ENCODE results near the gene QSOX2.
A peak's percentile ranks its signal among the peaks of the same experiment; 100 is the strongest.

QSOX2 gene

DNA sequence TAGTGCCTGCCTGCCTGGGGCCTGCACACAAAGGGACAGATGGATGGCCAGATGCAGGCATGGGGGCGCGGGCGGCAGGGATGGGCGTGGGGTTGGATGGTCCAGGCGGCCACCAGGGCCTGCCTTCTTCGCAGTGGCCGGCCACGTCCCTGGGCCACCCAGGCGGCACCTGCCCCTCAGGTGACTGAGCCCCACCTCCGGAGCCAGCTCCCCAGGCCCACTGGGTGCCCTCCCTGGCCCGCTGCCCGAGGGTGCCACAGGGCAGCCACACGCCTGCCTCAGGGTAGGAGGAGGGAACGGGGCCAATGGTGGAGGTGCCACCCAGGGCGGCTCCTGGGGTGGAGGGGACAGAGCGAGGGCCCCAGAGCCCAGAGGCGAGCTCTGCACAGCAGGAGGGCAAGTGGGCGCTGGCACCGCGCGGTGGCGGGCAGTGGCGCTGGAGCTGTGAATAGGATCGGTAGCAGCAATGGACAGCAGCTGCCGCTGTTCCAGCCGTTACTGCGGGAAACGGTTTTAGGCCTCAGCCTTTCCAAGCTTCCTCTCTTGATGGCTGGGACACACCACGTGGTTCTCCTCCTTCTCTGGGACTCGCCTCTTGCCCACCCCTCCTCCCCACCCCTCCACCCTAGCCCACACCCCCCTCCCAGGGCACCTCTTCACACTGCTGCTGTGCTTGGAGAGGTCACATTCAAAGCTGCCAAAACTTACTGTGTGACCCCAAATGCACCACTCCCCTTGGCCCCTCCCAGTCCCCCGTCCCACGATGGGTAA, 59.8 kb downstream of the QSOX2 start:
- no peak for DNase-seq

DNA sequence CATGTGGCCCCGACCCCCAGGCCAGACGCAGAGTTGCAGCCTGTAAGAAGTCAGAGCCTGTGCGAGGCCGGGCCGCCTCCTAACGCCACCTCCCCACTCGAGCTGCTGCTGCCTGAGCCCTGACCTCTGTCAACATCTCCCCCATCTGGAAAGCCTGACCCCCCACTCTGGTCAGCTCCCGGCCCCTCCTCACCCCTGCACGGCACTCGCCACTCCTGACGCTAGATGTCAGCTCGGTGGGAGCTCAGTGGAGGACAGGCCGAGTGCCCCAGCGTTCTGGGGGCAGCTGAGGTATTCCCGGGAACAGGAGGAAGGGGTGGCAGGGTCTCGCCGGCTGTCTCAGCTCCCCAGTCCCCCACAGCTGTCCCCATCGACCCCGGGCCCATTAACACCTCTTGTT, 60.5 kb downstream of the QSOX2 start:
- DNase-seq: no peak

DNA sequence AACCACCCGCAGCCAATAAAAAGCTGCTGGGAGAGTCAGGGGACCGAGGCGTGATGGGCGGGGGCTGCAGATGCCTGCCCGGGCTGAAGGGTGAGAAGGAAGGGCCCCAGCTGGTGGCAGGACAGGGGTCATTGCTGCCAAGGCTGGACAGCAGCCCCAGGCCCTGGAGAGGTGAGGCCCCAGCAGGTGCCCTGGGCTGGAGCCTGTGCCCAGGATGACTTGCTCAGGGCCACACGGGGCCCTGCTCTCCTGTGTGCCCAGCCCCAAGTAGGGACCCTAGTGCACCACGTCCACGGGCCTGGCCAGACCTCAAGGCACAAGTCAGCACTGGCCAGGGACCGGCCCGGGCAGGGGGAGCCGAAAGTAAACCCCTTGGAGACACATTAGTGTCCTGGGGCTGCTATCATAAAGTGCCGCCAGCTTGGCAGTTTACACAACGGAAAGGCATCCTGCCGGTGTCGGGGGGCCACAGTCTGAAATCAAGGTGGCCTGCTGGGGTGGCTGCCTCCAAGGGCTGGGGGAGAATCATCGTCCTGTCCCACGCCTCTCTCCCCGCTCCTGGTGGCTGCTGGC, 62.7 kb downstream of the QSOX2 start:
- DNase-seq: no peak

DNA sequence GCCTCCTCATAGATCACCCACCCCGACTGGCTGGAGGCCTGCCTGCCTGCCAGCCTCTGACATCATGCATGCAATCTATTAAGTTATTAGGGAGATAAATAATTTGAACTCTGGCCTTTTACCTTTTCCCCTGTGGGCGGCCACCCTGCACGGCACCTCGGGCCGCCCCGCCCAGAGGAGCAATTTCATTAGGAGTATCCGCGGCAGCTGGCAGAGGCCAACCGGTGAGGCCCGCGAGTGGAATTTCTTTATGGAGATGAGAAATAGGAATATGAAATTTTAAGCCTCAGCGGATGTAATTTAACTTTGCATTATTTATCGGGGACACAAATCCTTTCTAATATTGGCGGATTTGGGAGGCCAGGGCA, 63.2 kb downstream of the QSOX2 start:
- DNase-seq: no peak

DNA sequence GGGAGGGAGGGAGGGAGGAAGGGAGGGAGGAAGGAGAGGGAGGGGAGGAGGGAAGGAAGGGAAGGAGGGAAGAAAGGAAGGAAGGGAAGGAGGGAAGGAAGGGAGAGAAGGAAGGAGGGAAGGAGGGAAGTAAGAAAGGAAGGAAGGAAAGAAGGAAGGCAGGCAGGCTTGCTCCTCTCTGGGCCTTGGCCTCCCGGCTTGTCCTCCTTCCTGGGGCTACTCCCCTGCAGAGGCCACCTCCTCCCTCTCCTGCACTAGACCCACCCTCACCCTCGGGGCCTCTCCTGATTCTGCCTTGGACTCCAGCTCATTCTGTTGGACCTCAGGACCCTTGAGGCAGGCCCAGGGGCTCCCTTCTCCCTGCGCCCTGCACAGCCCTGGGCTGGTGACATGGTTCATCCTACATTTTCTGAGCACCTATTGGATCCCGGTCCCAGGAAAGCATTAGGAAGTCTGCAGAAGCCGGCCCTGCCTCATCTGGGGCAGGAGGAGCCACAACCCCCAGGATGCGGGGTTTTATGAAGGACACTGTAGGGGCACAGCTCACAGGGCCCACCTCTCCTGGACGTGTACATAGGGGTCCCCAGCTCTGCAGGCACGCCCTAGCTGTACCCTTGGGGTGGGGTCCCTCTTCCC, 63.7 kb downstream of the QSOX2 start:
- DNase-seq: no peak

DNA sequence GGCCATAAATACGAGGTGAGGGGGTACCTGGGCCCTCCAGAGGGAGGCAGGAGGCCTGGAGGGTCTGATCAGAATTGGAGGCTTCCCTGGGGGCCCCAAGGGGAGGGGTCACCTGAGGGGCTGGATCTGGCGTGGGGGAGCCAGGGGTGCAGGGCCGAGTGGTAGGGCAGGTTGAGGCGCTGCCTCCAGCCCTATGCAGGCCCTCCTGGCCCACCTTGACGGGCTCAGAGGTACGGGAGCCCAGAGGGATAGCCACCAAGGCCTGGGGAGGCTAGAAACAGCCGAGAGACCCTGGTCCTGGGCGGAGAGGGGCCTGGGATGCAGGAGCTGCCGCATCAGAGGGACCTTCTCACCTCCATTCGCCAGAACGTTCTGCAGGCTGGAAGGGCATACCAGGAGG, 65.0 kb downstream of the QSOX2 start:
- no peak for DNase-seq

DNA sequence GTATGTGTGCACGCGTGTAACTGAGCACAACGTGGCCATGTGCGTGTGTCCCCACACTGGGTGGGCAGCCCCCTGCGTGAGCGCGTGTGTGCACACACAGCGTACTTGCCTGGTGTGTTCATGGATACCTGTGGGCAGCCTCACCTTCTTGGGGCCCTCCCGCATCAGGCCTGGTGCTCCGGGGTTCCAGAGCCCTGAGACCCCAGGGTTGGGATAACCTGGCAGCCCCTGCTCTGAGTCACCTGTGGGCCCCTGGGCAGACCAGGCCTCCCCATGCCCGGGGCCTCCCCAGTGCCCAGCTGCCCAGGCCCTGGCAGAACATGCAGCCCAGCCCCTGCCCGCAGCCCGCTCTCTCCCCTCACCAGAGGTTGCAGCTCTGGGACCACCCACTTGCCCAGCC, 65.9 kb downstream of the QSOX2 start:
- no peak for DNase-seq

DNA sequence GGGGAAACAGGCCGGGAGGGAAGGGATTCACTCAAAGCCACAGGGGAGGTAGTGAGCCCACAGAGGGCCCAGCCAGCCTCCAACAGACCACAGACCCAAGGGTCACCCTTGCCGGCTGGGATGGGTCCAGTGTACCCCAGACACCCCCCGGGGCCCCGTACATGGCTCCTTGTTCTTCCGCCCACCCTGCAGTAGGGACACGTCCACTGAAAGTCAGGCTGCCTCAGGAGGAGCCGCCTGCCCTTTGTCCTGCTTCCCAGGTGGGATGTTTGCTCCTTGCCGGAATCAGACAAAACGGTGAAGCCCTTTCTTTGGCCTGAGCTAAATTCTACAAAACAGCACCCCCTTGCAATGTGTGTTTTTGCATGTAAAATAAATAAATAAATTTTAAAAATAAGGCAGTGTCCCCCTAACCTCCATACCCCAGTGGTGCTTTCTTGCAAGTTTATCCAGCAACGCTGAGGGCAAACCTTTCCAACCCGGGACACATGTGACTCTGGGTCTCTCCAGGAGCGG, 66.5 kb downstream of the QSOX2 start:
- DNase-seq: no peak

DNA sequence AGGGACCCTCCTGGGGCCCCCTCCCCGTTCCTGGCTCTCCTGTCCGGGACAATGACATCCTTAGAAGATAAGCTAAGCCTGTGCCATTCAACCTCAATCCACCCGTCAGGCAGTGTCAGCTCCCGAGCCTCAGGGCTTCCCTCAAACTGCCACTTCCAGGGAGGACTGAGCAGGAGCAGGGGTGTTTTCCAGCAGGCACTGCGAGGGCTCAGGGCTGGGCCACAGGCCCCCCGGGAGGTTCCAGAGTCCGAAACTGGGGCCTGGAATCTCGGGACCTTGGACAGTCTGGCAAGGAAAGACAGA, 66.9 kb downstream of the QSOX2 start:
- no peak for DNase-seq

DNA sequence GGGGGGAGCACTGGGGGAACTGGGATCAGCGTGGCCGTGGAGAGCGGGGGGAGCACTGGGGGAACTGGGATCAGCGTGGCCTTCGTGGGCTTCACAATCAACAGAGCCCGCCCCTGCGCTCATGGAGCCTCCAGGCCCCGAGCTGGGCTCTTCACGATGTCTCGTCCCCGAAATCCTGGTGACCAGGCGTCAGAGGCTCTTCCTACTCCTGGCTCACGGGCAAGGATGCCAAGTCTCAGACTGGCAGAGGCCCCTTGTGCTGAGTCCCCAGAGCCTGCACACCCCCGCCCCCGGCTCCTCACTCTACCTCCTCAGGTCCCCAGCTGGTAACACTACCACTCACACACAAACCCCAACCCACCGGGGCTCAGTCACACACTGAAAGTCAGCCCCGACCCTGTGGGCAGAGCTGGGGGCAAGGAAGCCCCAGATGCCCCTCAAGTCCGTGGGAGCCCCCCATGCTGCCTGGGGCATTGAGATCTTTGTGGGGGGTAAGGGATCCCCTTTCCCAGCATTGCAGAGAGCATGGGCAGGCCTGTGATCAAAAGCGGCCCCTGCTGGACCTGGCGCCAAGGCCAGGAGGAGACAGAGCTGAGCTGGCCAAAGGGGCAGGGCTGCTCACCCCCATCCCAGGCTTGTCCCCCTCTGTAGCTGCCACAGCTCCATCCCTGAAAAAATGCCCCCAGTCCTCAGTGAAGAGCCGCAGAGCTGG, 67.4 kb downstream of the QSOX2 start:
- DNase-seq: no peak

DNA sequence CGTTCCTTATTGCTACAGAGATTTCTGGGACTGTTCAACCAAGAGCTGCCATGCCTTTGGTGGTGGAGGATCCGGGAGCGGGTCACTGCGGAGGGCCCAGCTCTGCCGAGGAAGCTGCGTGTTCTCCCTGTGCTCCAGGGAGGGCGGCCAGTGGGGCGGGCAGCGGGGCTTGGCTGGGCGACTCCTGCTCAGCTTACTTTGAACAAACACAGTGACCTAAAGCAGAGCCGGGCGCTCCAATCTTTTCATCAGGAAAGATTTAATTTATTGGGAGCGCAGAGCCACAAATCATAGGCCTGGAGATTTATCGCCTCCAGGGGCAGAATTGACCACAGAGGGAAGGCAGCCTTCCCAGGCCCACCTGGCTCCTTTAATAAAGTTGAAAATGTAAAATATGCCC, 68.4 kb downstream of the QSOX2 start:
- DNase-seq: no peak

DNA sequence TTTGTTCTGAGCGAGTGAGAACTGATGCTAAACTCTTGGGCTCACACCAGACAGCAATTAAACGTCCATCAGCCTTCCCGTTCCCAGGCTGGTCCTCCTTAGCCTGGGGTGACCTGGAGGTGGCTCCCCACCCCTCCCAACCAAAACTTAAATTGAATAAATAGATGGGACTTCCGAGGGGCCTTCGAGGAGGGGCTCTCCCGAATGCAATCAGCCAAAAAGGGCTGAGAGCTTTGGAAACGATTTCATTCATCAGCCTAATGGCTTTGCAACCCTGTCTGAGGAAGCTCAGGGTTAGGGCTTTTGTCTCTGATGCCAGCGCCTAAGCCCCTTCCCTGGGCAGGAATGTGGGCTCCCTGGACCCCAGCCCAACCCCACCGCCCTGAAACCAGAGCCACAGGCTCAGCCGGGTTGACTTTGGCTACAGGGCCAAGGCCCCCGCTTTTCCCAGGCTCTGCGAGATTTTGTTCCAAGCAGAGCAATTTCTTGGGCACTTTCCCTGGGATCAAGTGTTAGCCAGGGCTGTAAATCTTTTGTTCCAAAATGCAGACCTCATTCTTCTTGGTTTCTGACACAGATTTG, 69.9 kb downstream of the QSOX2 start:
- no peak for DNase-seq

DNA sequence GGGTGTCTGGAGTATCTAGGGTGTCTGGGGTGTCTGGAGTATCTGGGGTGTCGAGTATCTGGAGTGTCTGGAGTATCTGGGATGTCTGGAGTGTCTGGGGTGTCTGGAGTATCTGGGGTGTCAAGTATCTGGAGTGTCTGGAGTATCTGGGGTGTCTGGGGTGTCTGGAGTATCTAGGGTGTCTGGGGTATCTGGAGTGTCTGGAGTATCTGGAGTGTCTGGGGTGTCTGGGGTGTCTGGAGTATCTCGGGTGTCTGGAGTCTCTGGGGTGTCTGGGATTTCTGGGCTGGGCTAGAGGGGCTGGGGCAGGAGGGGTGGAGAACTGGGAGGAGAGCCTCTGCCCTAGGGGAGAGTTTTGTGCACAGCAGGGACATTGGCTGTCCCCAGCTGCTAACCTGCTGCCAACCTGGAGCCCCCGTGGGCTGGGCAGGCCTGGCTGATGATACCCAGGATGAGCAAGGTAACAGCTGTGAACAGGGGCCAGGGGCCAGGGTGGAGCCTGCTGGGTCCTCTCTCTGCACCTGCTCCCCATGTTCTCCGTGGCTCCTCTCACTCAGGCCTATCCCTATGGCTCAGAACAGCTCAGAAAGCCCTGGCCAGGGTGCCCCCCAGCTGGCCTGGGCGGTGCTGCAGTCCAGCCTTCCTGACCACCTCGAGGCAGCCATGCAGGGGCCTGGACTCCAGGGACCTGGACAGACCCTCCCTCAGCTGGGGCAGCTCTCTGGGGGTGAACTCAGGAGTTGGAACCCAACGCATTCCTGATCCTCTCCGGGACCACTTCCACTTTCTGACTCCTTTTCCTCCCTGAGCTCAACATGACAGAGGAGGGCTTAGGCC, 70.6 kb downstream of the QSOX2 start:
- DNase-seq: no peak

DNA sequence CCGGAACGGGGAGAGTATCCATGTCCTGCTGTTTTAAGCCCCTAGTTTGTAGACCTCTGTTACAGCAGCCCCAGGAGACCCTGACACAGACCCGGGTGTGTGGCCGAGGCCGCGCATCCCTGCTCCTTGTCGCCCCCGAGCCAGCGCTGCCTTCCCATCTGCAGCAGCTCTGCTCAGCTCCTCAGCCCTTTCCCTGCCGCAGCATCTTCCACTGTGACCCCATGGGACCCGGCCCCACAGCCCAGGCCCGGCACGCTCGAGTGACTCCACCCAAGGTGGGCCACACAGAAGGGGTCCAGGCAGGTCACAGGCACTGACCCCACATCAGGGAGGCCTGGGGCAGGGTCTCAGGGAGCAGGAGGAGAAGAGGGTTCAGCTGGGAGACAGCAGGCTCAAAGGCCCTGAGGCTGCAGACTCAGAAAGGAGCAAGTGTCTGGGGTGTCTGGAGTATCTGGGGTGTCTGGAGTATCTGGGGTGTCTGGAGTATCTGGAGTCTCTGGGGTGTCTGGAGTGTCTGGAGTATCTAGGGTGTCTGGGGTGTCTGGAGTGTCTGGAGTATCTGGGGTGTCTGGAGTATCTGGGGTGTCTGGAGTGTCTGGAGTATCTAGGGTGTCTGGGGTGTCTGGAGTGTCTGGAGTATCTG, 71.8 kb downstream of the QSOX2 start:
- DNase-seq: no peak

DNA sequence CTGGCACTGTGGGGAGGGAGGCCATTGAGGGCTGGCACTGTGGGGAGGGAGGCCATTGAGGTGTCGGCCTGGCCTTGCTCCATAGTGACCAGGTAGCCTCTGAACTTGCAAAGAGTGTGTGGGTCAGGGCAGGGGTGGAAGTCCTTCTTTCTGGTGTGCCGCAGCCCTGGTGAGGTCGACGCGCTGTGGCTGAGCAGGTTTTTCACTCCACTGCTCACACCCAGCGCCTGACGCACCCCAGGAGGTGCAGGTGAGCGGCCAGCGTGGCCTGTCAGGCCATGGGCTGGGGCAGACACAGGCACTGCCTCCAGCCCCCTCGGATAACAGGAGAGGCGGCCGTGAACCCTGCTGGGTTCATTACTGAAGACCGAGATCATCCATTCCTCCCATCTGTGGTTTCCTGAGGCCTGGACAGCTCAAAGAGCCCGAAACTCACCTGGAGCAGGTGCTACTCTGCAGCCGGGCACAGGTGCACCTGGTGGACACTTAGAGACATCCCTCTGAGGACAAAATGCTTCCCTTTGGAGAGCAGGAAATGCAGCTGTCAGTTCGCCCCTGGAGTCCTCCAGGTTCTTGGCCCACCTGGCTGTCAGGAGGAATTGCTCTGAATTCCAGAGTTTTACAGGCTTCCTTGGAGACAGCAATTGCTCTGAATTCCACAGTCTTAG, 73.1 kb downstream of the QSOX2 start:
- no peak for DNase-seq

DNA sequence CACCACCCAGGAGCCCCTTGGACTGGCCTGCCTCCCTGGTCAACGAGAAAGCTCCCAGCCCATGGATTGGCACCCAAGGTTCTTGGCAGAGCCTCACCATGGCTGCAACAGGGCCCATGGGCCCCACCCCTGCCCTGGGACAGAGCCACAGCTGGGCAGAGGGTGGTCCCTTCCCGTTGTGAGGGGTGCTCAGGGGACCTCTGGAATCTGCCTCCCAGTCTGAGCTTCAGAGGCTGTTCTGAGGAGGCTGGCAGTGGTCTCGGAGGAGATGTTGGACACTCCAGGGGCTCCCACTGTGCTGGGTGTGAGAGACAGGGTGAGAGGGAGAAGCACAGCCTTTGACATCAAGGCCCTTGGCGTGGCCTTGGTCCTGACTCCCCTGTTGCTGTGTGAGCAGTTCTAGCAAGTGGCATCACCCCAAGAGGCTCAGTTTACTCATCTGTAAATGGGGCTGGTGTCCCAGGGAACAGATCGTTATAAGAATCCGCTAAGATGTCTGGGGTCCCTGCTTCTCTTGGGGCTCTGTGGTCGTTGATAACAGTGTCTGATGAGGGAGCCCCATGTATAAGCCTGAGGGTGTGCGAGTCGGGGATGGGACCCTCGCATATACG, 73.7 kb downstream of the QSOX2 start:
- DNase-seq: no peak

DNA sequence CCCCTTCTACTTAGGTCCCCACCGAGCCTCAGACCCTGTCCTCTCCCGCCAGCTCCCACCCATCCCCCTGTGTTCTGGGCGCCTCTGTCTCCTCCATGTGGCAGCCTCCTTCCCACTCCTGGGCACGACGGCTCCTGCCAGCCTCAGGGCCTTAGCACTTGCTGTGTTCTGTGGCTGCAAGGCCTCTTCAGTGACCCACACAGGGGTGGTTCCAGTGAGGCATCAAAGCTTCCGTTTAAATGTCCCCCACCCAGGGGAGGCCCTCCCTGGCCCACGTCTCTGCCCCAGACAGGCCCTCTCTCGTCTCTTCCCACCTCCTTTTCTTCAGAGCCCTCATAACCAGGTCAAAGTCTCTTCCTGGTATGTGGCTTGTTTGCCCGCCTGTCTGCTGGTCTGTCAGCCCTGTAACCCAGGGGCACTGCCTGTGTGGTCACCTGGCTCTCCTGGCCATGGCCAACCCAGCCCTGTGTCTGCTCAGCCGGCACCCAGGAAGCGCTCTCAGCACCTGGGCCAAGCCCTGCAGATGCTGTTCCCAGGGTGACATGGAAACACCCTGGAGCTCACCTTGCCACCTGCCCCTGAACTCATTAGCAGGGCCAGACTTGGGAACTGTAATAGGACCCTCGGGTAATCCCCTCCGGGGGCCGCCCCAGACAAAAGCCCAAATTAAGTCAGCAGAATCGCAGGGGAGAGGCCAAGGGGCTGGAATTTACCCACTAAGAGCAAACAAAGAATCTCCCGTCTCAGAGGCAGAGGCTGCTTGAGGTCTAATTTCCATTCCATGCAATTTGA, 74.4 kb downstream of the QSOX2 start:
- peak; percentile 44 for DNase-seq

DNA sequence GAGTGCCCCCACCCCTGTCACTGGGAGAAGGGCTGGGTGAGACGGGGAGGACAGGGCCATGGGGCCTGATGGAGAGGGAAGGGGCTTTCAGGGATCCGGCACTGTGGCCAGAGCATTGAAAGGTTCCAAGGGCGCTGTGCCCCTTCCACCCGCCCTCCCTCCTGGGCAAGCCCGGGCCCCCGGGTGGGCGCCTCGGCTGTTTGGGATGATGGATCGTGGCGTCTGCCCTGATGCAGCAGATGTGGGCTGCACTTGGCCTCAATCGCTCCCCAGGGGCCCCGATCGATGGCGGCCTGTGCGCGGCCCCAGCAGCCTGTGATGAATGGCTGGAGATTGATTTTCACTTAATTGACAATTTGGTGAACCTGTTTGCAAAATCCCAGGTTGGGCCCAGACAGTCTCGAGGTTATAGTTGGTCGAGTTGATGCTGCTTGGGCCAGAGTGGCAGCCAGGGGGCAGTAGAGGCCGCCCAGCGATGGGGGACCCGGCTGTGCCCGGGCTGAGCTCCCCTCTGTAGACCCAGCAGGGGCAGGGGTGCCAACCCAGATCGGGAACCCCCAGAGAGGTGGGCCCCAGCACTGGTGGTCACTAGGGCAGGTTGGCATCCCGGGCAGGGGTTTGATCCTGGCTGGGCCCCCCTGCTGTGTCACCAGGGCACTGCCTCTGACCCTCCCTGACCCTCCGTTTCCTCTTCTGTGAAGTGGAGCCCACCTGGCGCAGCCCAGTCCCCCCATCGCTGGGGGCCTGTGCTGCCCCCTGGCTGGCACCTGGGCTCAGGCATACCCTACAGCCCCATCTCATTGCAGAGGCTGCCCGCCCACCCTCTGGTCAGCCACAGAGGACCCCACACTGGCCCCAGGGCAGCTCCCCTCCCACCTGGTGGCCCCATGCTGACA, 75.4 kb downstream of the QSOX2 start:
- no peak for DNase-seq

DNA sequence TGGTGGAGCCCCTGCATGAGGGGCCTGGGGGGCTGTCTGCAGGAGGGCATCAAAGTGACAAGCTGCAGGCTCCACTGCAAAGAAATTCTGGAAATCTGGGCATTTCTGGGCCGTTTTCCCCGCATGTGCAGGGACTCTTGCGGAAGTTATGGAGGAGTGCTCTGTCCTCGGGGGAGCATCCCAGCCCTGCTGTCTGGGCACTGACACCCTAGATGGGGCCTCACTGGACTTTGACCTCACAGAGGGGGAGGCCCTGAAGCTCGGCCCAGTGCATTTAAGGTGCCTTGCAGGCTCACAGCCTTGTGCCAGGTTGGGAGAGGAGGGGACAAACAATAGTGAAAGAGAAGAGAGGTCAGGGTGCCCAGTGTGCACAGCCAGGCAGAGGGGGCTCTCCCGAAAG, 76.1 kb downstream of the QSOX2 start:
- DNase-seq: no peak
